ENCODE measurements around the gene C12orf50.

DNA sequence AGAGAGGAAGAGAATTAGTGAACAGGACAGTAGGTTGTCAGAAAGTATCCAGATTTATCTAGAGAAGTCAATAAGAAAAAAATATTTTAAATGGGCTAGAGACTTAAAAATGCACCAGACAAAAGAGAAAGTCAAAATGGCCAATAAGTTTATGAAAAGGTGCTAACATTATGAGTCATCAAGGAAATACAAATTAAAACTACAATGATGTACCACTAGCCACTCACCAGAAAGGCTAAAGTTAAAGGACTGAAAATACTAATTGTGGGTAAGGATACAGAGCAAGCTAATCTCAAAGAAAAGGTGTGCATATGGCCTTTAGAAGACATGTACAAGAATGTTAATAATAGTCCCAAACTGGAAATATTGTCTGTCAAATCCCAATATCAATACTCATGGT lies 37.7 kb downstream of the C12orf50 start:
- no peak for TF ChIP-seq KDM1A (IDR thresholded peaks at IDR 0.05; ENCODE audit: low read depth)
- TF ChIP-seq EP300 (IDR thresholded peaks at IDR 0.05), result no peak
- TF ChIP-seq REST (IDR thresholded peaks at IDR 0.05), result no peak
- TF ChIP-seq, protein P1, sequence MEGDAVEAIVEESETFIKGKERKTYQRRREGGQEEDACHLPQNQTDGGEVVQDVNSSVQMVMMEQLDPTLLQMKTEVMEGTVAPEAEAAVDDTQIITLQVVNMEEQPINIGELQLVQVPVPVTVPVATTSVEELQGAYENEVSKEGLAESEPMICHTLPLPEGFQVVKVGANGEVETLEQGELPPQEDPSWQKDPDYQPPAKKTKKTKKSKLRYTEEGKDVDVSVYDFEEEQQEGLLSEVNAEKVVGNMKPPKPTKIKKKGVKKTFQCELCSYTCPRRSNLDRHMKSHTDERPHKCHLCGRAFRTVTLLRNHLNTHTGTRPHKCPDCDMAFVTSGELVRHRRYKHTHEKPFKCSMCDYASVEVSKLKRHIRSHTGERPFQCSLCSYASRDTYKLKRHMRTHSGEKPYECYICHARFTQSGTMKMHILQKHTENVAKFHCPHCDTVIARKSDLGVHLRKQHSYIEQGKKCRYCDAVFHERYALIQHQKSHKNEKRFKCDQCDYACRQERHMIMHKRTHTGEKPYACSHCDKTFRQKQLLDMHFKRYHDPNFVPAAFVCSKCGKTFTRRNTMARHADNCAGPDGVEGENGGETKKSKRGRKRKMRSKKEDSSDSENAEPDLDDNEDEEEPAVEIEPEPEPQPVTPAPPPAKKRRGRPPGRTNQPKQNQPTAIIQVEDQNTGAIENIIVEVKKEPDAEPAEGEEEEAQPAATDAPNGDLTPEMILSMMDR (IDR thresholded peaks at IDR 0.05), result no peak
- TF ChIP-seq, protein P2, sequence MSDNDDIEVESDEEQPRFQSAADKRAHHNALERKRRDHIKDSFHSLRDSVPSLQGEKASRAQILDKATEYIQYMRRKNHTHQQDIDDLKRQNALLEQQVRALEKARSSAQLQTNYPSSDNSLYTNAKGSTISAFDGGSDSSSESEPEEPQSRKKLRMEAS (IDR thresholded peaks at IDR 0.05), result no peak
- no peak for TF ChIP-seq POLR2A (IDR thresholded peaks at IDR 0.05; ENCODE audit: low read length)
- no peak for TF ChIP-seq ZSCAN20 (CRISPR knock-in tag; IDR thresholded peaks at IDR 0.05)
- no peak for TF ChIP-seq RAD21 (conservative IDR thresholded peaks at IDR 0.05 in 1 of 2, IDR thresholded peaks at IDR 0.05 in 1 of 2)
- no peak for TF ChIP-seq RFX5 (IDR thresholded peaks at IDR 0.05)
- no peak for TF ChIP-seq CEBPB (IDR thresholded peaks at IDR 0.05)

Measured in A549 (cell line).